Measurements from ENCODE around the gene EEFSEC.

Gene EEFSEC

DNA sequence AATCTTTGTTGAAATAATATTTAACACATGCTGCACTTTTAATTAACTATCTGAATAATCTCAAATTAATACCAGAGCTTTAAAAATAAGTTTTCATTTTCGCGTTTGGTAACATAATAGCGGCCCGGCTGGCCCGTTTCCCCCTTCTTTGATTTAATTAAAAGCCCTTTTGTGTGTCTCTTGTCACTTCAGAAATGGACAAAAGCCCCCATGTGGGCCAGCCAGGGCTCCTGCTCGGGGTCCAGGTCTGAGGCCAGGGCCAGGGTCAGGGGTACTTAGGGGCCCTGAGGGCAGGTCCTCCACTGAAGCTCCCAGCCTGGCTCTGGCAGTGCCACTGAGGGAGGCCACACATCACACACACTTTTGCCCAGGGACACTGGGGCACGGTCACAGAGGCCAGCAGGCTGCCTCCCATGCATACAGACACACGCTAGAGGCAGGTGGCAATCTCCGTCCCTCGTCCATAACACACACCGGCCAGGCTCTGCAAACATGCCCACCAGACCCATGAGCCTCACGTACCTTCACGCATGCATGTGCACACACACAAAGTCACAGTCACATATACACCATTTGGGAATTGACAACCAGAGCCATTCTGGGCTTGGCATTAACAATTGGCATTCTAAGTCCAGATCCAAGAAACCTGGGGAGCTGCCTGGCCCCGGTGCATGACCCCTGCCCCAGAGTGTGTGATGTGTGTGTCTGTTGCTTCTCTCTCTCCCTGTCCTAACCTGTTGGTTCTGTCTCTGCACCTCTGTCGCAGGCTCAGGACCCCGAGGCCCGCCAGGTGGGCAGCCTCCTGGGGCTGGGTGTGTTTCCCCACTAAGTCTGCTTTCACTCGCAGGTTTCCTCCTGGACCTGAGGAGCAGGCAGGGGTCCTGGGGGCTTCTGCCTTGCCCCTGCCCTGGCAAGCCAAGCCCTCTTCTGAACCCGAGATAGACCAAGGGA lies 274.9 kb downstream of the EEFSEC start:
- DNase-seq (ENCODE audit: low spot score), result no peak

GRCh38 chr3:128429275-128429674 lies 276.0 kb downstream of the EEFSEC start:
- no peak for DNase-seq (ENCODE audit: low spot score)

DNA sequence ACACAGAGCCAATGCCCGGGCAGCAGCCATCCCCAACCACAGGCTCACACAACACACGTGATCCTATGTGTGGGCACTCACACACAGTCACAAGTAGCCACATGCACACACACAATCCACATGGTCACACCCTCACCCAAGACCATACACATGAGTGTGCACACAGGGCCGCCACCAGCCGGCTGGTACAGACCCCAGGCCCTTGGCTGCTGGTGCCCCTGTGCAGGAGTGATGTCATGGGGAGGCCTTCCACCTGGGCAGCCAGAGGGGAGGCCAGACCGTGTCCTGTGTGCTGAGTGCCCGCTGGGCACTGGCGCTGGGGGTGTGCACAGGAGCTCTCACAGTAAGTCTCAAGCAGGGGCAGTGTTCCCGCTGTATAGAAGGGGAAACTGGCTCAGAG lies 276.5 kb downstream of the EEFSEC start:
- DNase-seq (ENCODE audit: low spot score), result no peak

- no peak for DNase-seq (ENCODE audit: low spot score)
Measured at GRCh38 chr3:128430301-128430700, 277.0 kb downstream of the EEFSEC start.

- no peak for DNase-seq (ENCODE audit: low spot score)
Measured at GRCh38 chr3:128430731-128431130, 277.4 kb downstream of the EEFSEC start.

GRCh38 chr3:128431803-128432300 lies 278.6 kb downstream of the EEFSEC start:
- no peak for DNase-seq (ENCODE audit: low spot score)

DNA sequence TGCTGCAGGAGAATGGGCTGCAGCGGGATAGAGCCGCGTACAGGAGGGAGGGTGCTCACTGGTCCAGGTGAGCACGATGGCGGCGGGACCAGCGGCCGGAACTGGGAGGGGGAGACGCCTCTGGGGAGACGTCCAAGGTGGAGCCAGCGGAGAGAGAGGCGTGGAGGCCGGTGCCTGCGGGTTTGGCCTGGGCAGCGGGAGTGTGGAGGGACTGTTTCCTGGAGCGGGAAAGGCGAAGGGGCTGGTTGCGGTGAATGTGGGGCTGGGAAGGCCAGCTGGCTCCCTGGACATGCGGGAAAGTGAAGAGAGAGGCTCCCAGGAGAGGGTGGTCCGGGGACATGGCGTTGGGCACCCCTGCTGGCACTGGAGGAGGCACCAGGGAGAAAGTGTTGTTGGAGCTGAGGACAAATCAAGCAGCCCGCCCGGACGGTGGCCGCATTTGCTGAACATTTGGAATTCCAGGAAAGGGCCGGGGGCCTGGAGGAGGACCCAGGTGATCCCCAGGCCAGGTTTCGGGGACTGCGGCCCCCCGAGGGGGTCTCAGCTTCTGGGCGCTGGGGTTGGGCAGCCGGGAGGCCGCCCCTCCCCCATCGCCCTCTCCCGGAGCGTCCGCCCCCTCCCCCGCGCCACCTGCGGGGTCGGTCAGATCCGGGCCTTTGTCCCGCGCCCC lies 279.2 kb downstream of the EEFSEC start:
- no peak for DNase-seq (ENCODE audit: low spot score)

DNA sequence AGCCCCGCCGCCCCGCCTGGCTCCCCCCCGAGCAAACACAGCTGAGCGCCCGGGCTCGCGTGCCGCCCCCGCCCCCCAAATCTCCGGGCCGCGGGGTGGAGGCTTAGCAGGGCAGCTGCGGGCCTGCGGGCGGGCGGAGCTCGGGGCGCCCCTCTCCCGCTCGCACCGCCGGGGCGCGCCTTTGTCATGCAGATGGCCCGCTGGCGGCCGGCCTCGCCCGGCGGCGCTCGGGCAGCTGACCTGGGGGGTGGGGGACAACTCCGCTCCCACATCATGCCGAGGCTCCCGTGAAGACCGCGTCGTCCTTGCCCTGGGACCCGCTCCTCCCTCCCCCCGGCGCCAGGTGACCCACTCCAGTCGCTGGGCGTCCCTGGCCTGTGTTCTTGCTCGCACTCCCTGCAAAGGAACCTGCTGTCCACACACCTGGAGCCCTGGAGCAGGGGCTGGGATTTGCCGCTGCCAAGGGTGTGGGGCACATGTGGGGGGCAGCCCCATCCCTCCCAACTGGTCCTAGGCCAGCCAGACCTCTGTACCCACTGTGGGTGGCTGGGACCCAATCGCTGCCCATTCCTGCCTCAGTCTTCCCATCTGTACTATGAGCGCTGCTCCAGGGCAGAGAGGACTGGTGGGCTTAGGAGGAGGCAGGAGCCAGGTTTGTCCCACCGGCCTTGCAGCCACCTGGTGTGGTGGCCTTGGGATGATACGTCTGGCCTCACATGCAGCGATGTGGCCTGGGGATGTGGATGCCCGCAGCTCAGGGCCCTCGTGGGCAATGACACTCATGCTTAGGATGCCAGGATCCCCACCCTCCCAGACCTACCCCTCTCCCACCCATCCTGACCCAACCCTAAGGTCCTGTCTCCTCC lies 279.9 kb downstream of the EEFSEC start:
- no peak for DNase-seq (ENCODE audit: low spot score)

- no peak for DNase-seq (ENCODE audit: low spot score)
Measured at GRCh38 chr3:128433837-128434165, 280.5 kb downstream of the EEFSEC start.

DNA sequence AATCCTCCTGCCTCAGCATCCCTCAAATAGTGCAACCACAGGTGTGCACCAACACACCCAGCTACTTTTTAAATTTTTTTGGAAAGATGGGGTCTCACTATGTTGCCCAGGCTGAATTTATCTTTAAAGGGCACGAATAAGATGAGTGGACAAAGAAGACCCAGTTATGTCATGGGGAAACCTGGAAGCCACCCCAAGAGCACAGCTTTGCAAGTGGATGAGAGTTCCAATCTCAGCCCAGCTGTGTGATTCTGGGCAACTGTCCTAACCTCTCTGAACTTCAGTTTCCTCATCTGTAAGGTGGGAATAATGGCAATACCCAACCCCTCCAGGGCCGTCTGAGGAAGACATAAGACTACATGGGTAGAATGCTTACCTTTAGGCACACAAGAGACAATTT lies 281.2 kb downstream of the EEFSEC start:
- no peak for DNase-seq (ENCODE audit: low spot score)

- DNase-seq (ENCODE audit: low spot score), result no peak
Measured at GRCh38 chr3:128435058-128435457, 281.8 kb downstream of the EEFSEC start.

DNA sequence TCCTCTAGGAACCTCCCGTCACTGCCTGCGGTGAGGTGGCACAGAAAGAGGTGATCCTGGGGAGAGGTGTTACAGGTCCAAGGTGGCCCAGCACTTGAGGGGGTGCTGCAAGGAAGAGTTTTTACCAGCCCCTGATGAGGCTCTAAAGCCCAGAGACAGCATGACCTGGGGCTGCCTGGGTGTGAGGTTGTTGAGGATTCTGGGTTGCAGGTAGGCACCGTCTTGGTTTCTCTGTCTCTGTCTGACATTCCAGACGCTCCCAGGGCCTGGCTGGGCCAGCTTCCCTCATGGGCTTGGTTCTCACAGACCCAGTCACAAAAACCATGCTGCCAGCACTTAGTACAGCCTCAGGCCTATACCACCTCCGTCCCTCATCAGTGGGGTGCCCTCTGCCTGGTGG lies 282.3 kb downstream of the EEFSEC start:
- no peak for DNase-seq (ENCODE audit: low spot score)

GRCh38 chr3:128436214-128436613 lies 282.9 kb downstream of the EEFSEC start:
- no peak for DNase-seq (ENCODE audit: low spot score)

GRCh38 chr3:128438488-128439072 lies 285.3 kb downstream of the EEFSEC start:
- peak; percentile 8 for DNase-seq (ENCODE audit: low spot score)

DNA sequence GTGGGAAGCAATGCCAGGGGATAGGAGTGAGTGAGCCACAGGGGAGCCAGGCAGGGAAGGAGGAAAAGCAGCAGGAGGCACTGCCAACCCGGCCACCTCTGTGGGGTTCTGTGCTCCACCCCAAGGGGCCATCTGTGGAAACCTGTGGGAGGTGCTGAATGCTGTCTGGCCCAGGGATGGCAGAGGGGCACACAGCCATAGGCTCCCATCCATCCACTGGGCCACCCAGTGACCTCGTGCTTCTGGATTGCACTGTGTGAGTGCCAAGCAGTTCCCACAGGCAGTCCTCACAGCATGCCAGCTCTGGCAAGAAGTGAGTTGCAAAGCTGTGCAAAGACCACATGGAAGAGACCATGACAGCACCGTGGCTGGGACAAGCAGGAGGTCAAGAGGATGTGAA lies 285.9 kb downstream of the EEFSEC start:
- DNase-seq (ENCODE audit: low spot score), result no peak

- no peak for DNase-seq (ENCODE audit: low spot score)
Measured at GRCh38 chr3:128442070-128442469, 288.8 kb downstream of the EEFSEC start.

DNA sequence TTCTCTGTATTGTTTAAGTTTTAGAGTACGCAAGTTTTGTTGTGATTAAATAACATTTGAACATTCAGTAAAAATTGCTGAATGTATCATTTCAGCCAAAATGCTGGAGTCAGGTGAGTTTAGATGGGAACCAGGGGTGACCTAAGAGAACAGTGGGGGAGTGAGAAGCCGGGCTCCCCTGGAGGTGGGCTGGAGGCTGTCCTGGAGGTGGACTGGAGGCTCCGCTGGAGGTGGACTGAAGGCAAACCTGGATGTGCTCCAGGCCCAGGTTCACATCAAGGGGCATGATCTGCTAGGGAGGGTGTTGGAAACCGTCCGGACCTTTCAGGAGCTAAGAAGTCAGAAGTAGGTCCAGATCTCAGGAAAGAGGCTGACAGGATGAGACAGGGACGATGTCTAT lies 289.7 kb downstream of the EEFSEC start:
- DNase-seq (ENCODE audit: low spot score), result no peak

DNA sequence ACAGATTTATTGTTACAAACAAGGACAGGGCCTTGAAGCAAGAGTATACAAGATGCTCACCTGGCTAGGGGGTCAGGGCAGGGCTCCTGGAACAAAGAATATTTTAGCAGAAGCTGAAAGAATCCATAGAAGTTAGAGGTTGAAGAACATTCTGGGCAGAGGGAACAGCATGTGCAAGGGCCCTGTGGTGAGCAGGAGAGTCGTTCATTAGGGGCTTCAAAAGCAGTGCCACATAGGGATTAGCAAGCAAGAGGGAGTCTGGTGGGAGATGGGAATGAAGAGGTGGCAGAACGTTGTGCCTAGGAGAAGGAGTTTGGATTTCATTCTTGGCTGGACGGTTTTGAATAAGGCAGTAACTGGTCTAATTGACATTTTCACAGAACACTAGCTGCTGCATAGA lies 290.5 kb downstream of the EEFSEC start:
- no peak for DNase-seq (ENCODE audit: low spot score)

DNA sequence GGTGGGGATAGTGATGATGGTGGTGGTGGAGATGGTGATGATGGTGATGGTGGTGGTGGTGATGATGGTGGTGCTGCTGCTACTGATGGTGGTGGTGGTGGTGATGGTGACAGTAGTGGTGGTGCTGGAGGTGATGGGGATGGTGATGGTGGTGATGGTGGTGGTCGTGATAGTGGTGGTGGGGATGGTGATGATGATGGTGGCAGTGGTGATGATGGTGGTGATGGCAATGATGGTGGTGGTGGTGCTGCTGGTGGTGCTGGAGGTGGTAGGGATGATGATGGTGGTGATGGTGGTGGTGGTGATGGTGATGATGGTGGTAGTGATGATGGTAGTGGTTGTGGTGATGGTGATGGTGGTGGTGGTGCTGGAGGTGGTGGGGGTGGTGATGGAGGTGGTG lies 292.1 kb downstream of the EEFSEC start:
- no peak for DNase-seq (ENCODE audit: low spot score)

DNA sequence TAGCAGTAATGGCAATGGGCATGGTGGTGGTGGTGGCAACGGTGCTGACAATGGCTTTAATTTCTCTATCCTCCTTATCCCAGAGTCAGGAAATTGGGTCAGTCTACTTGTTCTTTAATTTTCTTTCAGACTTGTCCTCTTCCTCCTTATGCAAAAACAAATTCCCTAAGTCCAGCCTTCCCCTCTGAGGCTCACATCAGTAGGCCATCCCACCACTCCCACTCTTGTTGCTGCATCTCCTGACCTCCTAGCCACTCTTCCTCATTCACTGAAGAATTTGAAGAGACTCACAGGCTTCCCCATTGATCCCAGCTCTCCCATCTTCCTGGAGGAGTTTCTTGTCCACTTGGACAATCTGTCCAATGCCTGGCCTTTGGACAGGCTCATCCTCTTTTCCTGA lies 293.5 kb downstream of the EEFSEC start:
- DNase-seq (ENCODE audit: low spot score), result no peak

GRCh38 chr3:128447561-128448013 lies 294.3 kb downstream of the EEFSEC start:
- no peak for DNase-seq (ENCODE audit: low spot score)

DNA sequence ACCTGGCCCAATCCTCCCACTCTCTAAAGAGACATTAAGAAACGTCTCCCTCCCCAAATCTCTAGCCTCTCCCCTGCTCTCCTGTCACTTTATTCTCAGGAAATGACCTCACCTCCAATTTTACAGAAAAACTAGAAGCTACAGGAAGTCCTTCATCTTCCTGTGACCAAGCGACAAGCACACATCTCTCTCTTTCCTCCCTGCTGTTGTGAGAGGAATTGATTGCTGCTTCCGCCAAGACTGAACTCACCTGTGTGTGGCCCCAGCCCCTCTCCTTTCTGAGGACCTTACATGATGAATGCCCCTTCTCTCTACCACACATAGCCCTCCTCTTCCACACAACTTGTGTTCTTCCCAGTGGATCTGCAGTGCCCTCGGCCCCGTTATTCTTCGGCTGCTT lies 295.2 kb downstream of the EEFSEC start:
- DNase-seq (ENCODE audit: low spot score), result no peak
